Ecto neural progenitor cell (in vitro differentiated cells): ENCODE results near the gene TRIM4.

Experiments
- DNase-seq: peaks from one replicate; pipeline ENCODE4 v3.0.0-alpha.2; 2018; ENCODE audit warnings: low spot score

TRIM4 gene

DNA sequence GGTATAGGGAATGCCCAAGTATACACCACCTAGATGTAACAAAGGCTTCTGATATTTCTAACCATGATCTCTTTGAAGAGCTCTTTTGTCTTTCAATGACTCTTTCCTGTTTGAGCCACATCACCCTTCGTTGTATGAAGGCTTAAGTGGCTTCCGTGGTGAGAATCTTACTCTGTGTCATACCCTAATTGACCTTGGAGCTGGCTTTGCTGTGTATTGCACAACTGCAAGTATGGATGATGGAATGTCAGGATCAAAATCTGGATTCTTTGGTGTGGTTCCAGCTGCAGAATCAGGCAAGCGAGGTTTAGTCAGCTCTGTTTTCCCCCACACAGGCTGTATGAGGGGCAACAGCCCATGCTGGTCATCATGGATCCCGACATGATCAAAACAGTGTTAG is 75.5 kb downstream of the TRIM4 start:
- no peak for DNase-seq

DNA sequence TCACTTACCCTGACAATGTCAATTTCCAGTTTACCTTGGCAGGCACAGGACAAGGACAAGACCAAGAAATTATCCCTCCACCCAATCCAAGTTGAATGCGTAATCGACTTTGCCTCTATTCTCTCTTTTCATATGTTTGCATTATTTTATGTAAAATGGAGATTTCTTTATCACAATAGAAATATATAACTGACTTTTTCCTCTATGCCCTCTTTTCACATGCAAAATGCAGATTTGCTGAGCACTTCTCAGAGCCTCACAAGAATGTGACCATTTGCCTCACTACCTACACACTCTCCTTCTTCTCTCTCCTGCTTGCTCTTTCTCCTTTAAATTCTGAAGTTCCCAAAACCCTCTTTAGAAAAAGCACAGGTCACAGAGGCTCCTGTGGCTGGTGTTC is 76.4 kb downstream of the TRIM4 start:
- no peak for DNase-seq
